Smooth muscle cell (in vitro differentiated cells): ENCODE data around the gene DNAJC5. TPM values are rescaled to one million over a fixed set of nuclear protein-coding genes. Genes with fewer than 3 reads are reported as not detected.
A peak's percentile ranks its signal among the peaks of the same experiment; 100 is the strongest.

Source experiments
- DNase-seq: peaks from one replicate; lab custom pipeline; 2025; ENCODE audit not compliant: unreplicated experiment; lab: John Stamatoyannopoulos, UW
- H2AFZ ChIP-seq: fragments of 200-600 bp; sonication (generic); 2 replicates; pipeline ENCODE4 v1.6.0; 2016; ENCODE audit warnings: antibody characterized with exemption, low read depth, mild to moderate bottlenecking
- H3F3A ChIP-seq: fragments of 200-600 bp; sonication (generic); 2 replicates; pipeline ENCODE4 v1.6.0; 2017; ENCODE audit warnings: antibody characterized with exemption, low read depth
- H3K27ac ChIP-seq: fragments of 200-600 bp; sonication (generic); 2 replicates; pipeline ENCODE4 v1.5.1; 2016; ENCODE audit warnings: low read depth, mild to moderate bottlenecking
- H3K27me3 ChIP-seq: fragments of 200-600 bp; sonication (generic); 2 replicates; pipeline ENCODE4 v1.6.1; 2016; ENCODE audit warnings: low read depth, mild to moderate bottlenecking
- H3K36me3 ChIP-seq: fragments of 200-600 bp; sonication (generic); 2 replicates; pipeline ENCODE4 v1.5.1; 2016; ENCODE audit warnings: low read depth
- H3K4me1 ChIP-seq: fragments of 200-600 bp; sonication (generic); 2 replicates; pipeline ENCODE4 v1.5.1; 2016; ENCODE audit warnings: low read depth
- H3K4me2 ChIP-seq: fragments of 200-600 bp; sonication (generic); 2 replicates; pipeline ENCODE4 v1.6.0; 2016; ENCODE audit warnings: mild to moderate bottlenecking
- H3K4me3 ChIP-seq: fragments of 200-600 bp; sonication (generic); 2 replicates; pipeline ENCODE4 v1.5.1; 2016; ENCODE audit warnings: mild to moderate bottlenecking
- H3K79me2 ChIP-seq: fragments of 200-600 bp; sonication (generic); 2 replicates; pipeline ENCODE4 v1.6.0; 2016; ENCODE audit warnings: low read depth, mild to moderate bottlenecking
- H3K9ac ChIP-seq: fragments of 200-600 bp; sonication (generic); 2 replicates; pipeline ENCODE4 v1.6.0; 2016; ENCODE audit warnings: low read depth
- H3K9me3 ChIP-seq: fragments of 200-600 bp; sonication (generic); replicated peaks from 2 replicates; pipeline ENCODE4 v1.5.1; 2016; ENCODE audit warnings: low read depth
- H4K20me1 ChIP-seq: fragments of 200-600 bp; sonication (generic); 2 replicates; pipeline ENCODE4 v1.6.0; 2016; ENCODE audit warnings: low read depth
- WGBS: methylation state at CpG from one replicate; pipeline ENCODE4 v1.1.7; 2016; ENCODE audit warnings: low lambda C conversion rate; 5-methylcytosine and 5-hydroxymethylcytosine counted together
- polyA plus RNA-seq: library from polyadenylated mRNA; unstranded; fragments of >200 nt; fragmentation: Nextera tagmentation; extraction: Ambion mirVana; gene quantifications from 2 replicates; pipeline ENCODE4 v1.2.1, GENCODE V29; 2016
- total RNA-seq: library from RNA; depleted of rRNA; stranded (reverse); fragments of >200 nt; gene quantifications from 2 replicates; pipeline ENCODE4 v1.2.3, GENCODE V29; 2014
- TF ChIP-seq, protein P1 (sequence below): fragments of 200-600 bp; sonication (generic); IDR thresholded peaks from 2 replicates; pipeline ENCODE4 v1.5.1; 2017; ENCODE audit warnings: borderline replicate concordance, mild to moderate bottlenecking, antibody characterized with exemption; ENCODE audit not compliant: insufficient read depth, poor library complexity, severe bottlenecking

The DNAJC5 gene
- total and polyA plus RNA-seq, 2 experiments from 2014 or later = 8.7 to 24.5 TPM

DNA sequence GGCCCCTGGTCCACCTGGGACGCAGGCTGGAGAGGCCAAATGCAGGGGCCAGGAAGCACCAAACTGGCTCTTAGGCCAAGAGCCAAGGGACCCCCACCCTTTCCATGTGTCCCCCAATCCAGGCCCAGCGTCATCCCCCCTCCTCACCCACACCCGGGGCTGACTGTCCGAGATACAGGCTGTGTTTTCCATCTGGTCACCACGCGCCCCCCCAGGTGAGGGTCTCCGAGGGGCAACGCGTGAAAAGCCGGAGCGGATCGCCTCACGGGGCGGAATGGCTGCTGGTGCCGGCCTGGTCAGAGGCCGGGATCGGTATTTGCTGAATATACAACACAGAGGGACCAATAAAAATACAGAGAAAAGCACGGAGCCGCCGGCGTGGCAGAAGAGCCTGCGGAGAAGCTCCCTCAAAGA, 38.8 kb upstream of the DNAJC5 start:
- Histone ChIP-seq H3K36me3 (no peaks in the 10 kb centered on the region), H3K9ac (no peak overlapping the region), H3K4me3 (no peak overlapping the region), H3K79me2 (no peaks in the 10 kb centered on the region), H3K4me2 (no peak overlapping the region), H3K9me3 (no peaks in the 10 kb centered on the region), H4K20me1 (no peaks in the 10 kb centered on the region), H2AFZ (no peak overlapping the region), H3K4me1 (peaks cover 31% of the 10 kb centered on the region), H3K27me3 (no peaks in the 10 kb centered on the region), H3K27ac (no peak overlapping the region), H3F3A (no peaks in the 10 kb centered on the region)
- TF ChIP-seq, protein P1, sequence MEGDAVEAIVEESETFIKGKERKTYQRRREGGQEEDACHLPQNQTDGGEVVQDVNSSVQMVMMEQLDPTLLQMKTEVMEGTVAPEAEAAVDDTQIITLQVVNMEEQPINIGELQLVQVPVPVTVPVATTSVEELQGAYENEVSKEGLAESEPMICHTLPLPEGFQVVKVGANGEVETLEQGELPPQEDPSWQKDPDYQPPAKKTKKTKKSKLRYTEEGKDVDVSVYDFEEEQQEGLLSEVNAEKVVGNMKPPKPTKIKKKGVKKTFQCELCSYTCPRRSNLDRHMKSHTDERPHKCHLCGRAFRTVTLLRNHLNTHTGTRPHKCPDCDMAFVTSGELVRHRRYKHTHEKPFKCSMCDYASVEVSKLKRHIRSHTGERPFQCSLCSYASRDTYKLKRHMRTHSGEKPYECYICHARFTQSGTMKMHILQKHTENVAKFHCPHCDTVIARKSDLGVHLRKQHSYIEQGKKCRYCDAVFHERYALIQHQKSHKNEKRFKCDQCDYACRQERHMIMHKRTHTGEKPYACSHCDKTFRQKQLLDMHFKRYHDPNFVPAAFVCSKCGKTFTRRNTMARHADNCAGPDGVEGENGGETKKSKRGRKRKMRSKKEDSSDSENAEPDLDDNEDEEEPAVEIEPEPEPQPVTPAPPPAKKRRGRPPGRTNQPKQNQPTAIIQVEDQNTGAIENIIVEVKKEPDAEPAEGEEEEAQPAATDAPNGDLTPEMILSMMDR = no peak
- 66% methylated on average over 22 of the region's 22 CpGs for WGBS
- no peak for DNase-seq

DNA sequence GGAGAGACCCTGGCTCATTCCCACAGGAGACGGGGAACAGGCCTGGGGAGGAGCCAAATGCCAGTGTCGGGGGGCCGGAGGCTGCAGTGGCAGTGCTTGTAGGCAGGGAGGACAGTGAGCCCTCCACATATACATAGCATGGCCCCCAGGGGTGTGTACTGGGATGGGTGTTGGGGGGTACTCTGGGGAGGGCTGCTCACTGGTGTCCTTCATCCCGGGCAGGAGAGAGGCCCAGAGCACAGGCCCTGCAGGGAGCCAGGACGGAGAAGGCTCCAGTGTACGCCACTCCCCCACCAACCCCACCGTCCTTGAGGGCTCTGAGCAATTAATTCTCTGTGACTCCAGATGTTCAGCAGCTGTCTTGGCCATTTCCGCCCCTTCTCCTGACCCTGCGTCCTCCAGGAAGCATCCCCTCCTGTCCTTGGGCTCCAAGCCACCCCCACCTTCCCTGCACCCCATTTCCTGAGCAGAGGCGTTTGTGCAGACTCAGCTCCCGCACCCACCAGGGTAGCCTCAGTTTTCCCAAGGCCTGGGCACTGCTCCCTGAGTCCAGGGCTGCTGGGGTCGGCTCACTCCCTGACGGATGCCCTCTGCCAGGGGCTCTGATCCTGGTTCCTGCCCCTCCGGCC, 37.0 kb upstream of the DNAJC5 start:
- peaks cover 31% of the 10 kb centered on the region for H3K4me1 ChIP-seq
- no peaks in the 10 kb centered on the region for H3K27me3 ChIP-seq
- no peak overlapping the region for H3K4me3 ChIP-seq
- WGBS = 74% methylated on average over 14 of the region's 14 CpGs
- no peak overlapping the region for H3K27ac ChIP-seq
- H3F3A ChIP-seq = no peaks in the 10 kb centered on the region
- no peak for DNase-seq
- no peaks in the 10 kb centered on the region for H4K20me1 ChIP-seq
- H2AFZ ChIP-seq = no peak overlapping the region
- H3K36me3 ChIP-seq = no peaks in the 10 kb centered on the region
- H3K9ac ChIP-seq = no peak overlapping the region
- H3K9me3 ChIP-seq = no peaks in the 10 kb centered on the region
- TF ChIP-seq, protein P1 = no peak
- no peak overlapping the region for H3K4me2 ChIP-seq
- no peaks in the 10 kb centered on the region for H3K79me2 ChIP-seq

DNA sequence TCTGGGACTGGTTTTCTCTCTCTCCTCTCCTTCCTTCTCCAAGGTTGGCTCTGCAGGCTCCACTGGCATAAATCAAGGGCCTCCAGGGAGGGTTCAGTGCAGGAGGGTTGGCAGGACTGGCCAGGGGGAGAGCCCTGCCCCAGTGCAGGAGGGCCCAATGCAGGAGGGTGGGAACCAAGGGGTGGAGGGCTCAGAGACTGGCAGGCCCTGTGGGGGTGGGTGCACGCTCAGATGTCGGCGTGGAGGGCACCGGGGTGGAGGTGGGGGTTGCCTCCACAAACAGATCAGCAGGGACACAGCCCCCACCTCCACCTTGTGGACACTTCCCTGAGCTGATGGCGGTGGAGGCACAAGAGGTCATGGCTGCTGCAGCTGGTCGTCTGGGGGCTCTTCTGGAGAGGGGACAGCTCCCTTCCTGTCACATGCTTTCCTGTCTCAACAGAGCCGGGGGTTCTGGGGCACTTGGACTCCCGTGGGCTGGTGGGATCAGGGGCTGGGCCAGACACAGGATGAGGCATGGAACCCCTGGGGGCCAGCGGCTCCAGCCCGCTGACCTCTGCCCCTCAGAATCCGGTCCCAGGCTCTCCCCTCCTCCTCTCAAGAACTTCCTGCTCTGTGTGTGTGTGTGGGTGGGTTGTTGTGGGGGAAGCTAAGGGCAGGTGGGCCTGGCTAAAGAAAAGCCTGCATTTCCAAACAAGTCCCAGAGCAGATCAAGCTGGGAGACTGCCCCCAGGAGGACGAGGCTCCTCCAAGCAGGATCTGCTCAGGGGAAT, 36.3 kb upstream of the DNAJC5 start:
- peaks cover 31% of the 10 kb centered on the region for H3K4me1 ChIP-seq
- no peaks in the 10 kb centered on the region for H3F3A ChIP-seq
- no peaks in the 10 kb centered on the region for H4K20me1 ChIP-seq
- no peak overlapping the region for H3K9ac ChIP-seq
- H3K36me3 ChIP-seq = no peaks in the 10 kb centered on the region
- H3K4me2 ChIP-seq = peak overlapping the region; percentile 28
- DNase-seq = no peak
- H3K9me3 ChIP-seq = no peaks in the 10 kb centered on the region
- TF ChIP-seq, protein P1 = no peak
- WGBS = 28% methylated on average over 12 of the region's 12 CpGs
- H3K4me3 ChIP-seq = no peak overlapping the region
- no peak overlapping the region for H2AFZ ChIP-seq
- H3K27ac ChIP-seq = no peak overlapping the region
- H3K27me3 ChIP-seq = no peaks in the 10 kb centered on the region
- no peaks in the 10 kb centered on the region for H3K79me2 ChIP-seq
